Activated naive CD4-positive, alpha-beta T cell treated with anti-CD3 and anti-CD28 coated beads for 36 hours (primary cell): Measurements from ENCODE around the gene SLC44A1. TPM values are rescaled to one million over a fixed set of nuclear protein-coding genes. Genes with fewer than 3 reads are reported as not detected.

Experiments
- CTCF ChIA-PET: fragments of 350-600 bp; sonication (Branson Sonifier 250); formaldehyde crosslinking; loops from one replicate; lab custom pipeline; 2021; ENCODE audit warnings: antibody characterized with exemption; lab: Charles Lee
- DNase-seq: peaks from one replicate; pipeline ENCODE4 v3.0.0-alpha.2; 2020
- H3K27ac Mint-ChIP-seq: one replicate; pipeline ENCODE4 v1.8.0; 2021; ENCODE audit warnings: mild to moderate bottlenecking, mixed read lengths
- H3K27me3 Mint-ChIP-seq: one replicate; pipeline ENCODE4 v1.8.0; 2021; ENCODE audit warnings: low read depth, mixed read lengths
- H3K36me3 Mint-ChIP-seq: one replicate; pipeline ENCODE4 v1.8.0; 2021; ENCODE audit warnings: low read depth, mixed read lengths
- H3K4me1 Mint-ChIP-seq: one replicate; pipeline ENCODE4 v1.8.0; 2021; ENCODE audit warnings: low read depth, mixed read lengths
- H3K4me3 Mint-ChIP-seq: one replicate; pipeline ENCODE4 v1.8.0; 2021; ENCODE audit warnings: mild to moderate bottlenecking, moderate library complexity, mixed read lengths
- H3K9me3 Mint-ChIP-seq: one replicate; pipeline ENCODE4 v1.8.0; 2021; ENCODE audit warnings: mixed read lengths
- intact Hi-C: fragments of 100-400 bp; cut with micrococcal nuclease; formaldehyde crosslinking; loops from one replicate; pipeline ENCODE4 v1.15.1; 2023
- total RNA-seq, 2 experiments: library from RNA; stranded (reverse); gene quantifications; one replicate each; pipeline ENCODE4 v1.2.3, GENCODE V29; 2021

SLC44A1 gene
- total RNA-seq, 2 experiments from 2014 or later, result 17.6 to 18.6 TPM

GRCh38 chr9:105447814-105448812, 203.7 kb downstream of the SLC44A1 start, which contains the start of gene FSD1L:
TSS of gene FSD1L (plus strand) at chr9:105448034. CDS start at chr9:105448221, 187 bp downstream.
- Mint-ChIP-seq H3K4me3 (peak within 1 kb of the TSS; percentile 79), H3K27me3 (no peaks in the 10 kb centered on the region), H3K9me3 (no peaks in the 10 kb centered on the region), H3K4me1 (peaks cover 10% of the 10 kb centered on the region), H3K36me3 (no peaks in the 10 kb centered on the region), H3K27ac (no peak within 1 kb of the TSS)
- peak; percentile 87 for DNase-seq
- CTCF ChIA-PET, result no interaction called here
- intact Hi-C loops, result loop anchor here (1.0 to 5.0 kb wide), 6 partner anchors 94 to 434 kb away; partner anchors contain the start of genes FKTN, SLC44A1 and TMEM38B

GRCh38 chr9:105449081-105449480, 204.6 kb downstream of the SLC44A1 start:
- H3K4me3 Mint-ChIP-seq, result peak overlapping the region; percentile 79
- no peak for DNase-seq
- intact Hi-C loops, result loop anchor here (5.0 kb wide), 3 partner anchors 93 to 433 kb away; no protein-coding TSS in a partner anchor
- no peaks in the 10 kb centered on the region for H3K36me3 Mint-ChIP-seq
- CTCF ChIA-PET, result no interaction called here
- H3K27ac Mint-ChIP-seq, result no peak overlapping the region
- peaks cover 10% of the 10 kb centered on the region for H3K4me1 Mint-ChIP-seq
- no peaks in the 10 kb centered on the region for H3K9me3 Mint-ChIP-seq
- H3K27me3 Mint-ChIP-seq, result no peaks in the 10 kb centered on the region

DNA sequence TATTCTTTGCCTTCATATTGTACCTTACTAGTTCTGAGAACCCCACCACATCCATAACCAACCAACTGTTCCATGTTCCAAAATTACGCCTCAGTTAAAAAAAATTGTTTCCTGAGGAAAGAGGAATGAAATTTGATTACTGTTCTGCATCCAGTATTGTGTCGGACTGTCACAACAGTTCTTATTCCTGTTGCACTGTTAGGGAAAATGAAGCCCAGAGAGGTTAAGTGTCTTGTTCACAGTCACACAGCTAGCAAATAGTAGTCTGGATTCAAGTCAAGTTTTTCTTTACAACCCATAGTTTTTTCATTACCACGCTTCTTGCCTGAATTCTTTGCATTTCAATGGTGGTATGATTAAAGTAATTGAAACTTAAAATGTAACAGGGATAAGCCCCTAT, 207.7 kb downstream of the SLC44A1 start:
- peaks cover 10% of the 10 kb centered on the region for H3K4me1 Mint-ChIP-seq
- no peak overlapping the region for H3K27ac Mint-ChIP-seq
- intact Hi-C loops, result no loop called here

DNA sequence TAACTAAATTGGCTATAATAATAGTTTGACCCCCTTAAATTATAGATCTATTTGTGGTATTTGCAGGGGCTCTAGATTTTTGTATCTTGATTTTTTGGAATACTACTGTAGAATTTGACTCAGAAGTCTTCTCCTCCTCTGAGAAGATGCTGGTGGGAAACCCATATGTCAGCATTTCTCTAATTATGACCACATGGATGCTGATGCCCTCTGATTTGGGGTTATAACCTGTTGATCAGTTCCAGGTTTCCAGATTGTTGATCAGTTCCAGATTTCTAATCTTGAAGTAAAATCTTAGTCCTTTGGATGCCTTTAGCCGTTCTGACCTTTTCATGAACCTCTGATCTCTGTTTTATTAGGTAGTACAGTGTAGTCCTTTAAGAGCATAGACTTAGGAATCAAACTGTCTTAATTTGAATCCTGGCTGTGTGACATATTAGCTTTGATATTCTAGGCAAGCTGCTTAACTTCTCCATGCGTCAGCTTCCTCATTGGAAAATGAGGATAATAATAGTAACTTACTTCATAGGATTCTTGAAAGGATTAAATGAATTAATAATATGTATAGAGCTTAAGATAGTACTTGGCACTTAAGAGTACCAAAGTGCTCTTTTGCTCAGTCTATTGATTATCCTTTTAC, 211.5 kb downstream of the SLC44A1 start:
- peaks cover 5% of the 10 kb centered on the region for H3K9me3 Mint-ChIP-seq

More for the DNA sequence above, 207.7 kb downstream of the SLC44A1 start:
- Mint-ChIP-seq H3K4me3 (no peak overlapping the region), H3K9me3 (no peaks in the 10 kb centered on the region), H3K27me3 (no peaks in the 10 kb centered on the region), H3K36me3 (no peaks in the 10 kb centered on the region)
- CTCF ChIA-PET, result no interaction called here
- no peak for DNase-seq

DNA sequence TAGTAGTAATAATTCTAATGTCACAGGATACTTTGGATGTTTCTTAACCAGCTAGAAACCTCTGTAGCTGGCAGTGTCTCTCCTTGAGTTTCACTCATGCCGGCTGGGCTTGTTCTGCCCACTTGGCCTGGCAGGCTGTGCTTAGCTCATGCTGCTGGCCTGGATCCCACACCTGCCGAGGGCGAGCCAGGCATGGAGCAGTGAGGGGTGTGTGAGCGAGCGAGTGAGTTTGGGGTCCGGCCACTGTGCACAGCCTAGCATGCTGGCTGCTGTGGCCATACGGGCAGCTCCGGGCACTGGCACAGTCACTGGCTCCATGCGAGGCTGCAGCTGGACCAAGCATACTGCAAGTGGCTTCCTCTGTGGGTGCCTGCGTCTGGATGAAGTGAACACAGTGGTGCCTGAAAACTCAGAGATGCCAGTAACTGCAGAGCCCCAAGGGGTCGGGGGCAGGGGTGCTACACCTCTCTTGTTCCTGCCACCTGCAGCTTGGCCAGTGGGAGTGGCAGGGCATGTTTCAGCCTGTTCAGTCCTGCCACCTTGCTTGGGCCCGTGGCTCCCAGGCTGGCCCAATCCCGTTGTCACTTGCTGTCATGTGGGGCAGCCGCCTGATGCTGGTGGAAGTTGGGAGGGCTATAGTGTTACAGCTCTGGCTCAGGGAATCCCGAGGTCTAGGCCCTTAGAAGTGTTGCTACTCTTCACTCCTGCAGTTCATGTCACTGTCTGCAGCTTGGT, 213.3 kb downstream of the SLC44A1 start:
- no peak overlapping the region for H3K27ac Mint-ChIP-seq
- intact Hi-C loops, result no loop called here
- peaks cover 2% of the 10 kb centered on the region for H3K27me3 Mint-ChIP-seq
- no peak overlapping the region for H3K4me3 Mint-ChIP-seq
- no peaks in the 10 kb centered on the region for H3K4me1 Mint-ChIP-seq
- CTCF ChIA-PET, result no interaction called here
- DNase-seq, result no peak
- peaks cover 4% of the 10 kb centered on the region for H3K36me3 Mint-ChIP-seq
- H3K9me3 Mint-ChIP-seq, result peaks cover 5% of the 10 kb centered on the region

More for the DNA sequence above, 211.5 kb downstream of the SLC44A1 start:
- no peak overlapping the region for H3K4me3 Mint-ChIP-seq
- intact Hi-C loops, result no loop called here
- CTCF ChIA-PET, result no interaction called here
- H3K27ac Mint-ChIP-seq, result no peak overlapping the region
- no peaks in the 10 kb centered on the region for H3K4me1 Mint-ChIP-seq
- DNase-seq, result no peak
- H3K27me3 Mint-ChIP-seq, result peaks cover 2% of the 10 kb centered on the region
- H3K36me3 Mint-ChIP-seq, result peaks cover 4% of the 10 kb centered on the region

GRCh38 chr9:105458404-105458803, 214.0 kb downstream of the SLC44A1 start:
- Mint-ChIP-seq H3K9me3 (peaks cover 5% of the 10 kb centered on the region), H3K36me3 (peaks cover 4% of the 10 kb centered on the region), H3K27me3 (peaks cover 2% of the 10 kb centered on the region), H3K4me3 (no peak overlapping the region), H3K27ac (no peak overlapping the region), H3K4me1 (no peaks in the 10 kb centered on the region)
- CTCF ChIA-PET, result no interaction called here
- intact Hi-C loops, result no loop called here
- DNase-seq, result no peak

- Mint-ChIP-seq H3K27ac (no peak overlapping the region), H3K4me1 (no peaks in the 10 kb centered on the region), H3K27me3 (peaks cover 2% of the 10 kb centered on the region), H3K9me3 (peaks cover 5% of the 10 kb centered on the region), H3K4me3 (no peak overlapping the region), H3K36me3 (peaks cover 4% of the 10 kb centered on the region)
- intact Hi-C loops, result no loop called here
- DNase-seq, result no peak
- CTCF ChIA-PET, result no interaction called here
These were observed 214.9 kb downstream of the SLC44A1 start for GRCh38 chr9:105459336-105459735.

DNA sequence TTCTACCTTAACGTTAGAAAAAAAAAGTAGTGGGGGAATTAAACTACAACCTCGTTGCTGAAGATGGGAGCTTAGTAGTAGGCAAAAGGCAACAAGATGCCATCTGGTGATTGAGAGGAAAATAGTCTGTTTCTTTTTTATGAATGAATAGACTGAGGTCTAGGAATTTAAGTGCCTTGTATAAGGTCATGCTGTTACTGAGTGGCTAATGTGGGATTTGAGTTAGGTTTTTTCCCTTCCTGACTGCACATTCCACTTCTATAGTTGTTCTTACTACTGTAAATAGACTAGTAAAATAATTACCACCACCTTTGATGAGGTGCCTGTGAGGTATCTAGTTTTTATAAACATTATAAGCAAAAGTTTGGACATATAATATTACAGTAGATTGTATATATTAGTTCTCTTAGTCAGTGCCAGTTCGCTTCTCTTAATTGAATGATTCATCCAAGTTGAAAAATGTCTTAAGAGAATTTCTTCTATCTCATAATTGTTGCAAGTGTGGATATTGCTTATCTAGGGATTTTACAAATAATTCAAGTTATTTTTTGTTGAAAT, 222.5 kb downstream of the SLC44A1 start:
- H3K36me3 Mint-ChIP-seq, result peaks cover 3% of the 10 kb centered on the region
- H3K27ac Mint-ChIP-seq, result no peak overlapping the region
- H3K4me1 Mint-ChIP-seq, result no peaks in the 10 kb centered on the region
- CTCF ChIA-PET, result interaction anchor here (0.6 kb wide), 1 partner anchor 21 kb away, joined by 3 read pairs; no protein-coding TSS in a partner anchor
- H3K4me3 Mint-ChIP-seq, result no peak overlapping the region
- H3K9me3 Mint-ChIP-seq, result no peaks in the 10 kb centered on the region
- intact Hi-C loops, result no loop called here
- DNase-seq, result no peak
- H3K27me3 Mint-ChIP-seq, result no peaks in the 10 kb centered on the region

- Mint-ChIP-seq H3K4me3 (no peak overlapping the region), H3K36me3 (peaks cover 3% of the 10 kb centered on the region), H3K27ac (no peak overlapping the region), H3K4me1 (no peaks in the 10 kb centered on the region), H3K9me3 (no peaks in the 10 kb centered on the region), H3K27me3 (no peaks in the 10 kb centered on the region)
- intact Hi-C loops, result no loop called here
- no peak for DNase-seq
- CTCF ChIA-PET, result no interaction called here
These were observed 224.4 kb downstream of the SLC44A1 start for GRCh38 chr9:105468875-105469274.

GRCh38 chr9:105473221-105473620, 228.8 kb downstream of the SLC44A1 start:
- CTCF ChIA-PET, result no interaction called here

GRCh38 chr9:105475302-105475701, 230.9 kb downstream of the SLC44A1 start:
- Mint-ChIP-seq H3K4me3 (no peak overlapping the region), H3K9me3 (no peaks in the 10 kb centered on the region), H3K36me3 (no peaks in the 10 kb centered on the region), H3K27ac (no peak overlapping the region), H3K27me3 (no peaks in the 10 kb centered on the region), H3K4me1 (no peaks in the 10 kb centered on the region)
- CTCF ChIA-PET, result no interaction called here
- DNase-seq, result no peak
- intact Hi-C loops, result no loop called here

More at GRCh38 chr9:105473221-105473620, 228.8 kb downstream of the SLC44A1 start:
- Mint-ChIP-seq H3K27ac (no peak overlapping the region), H3K4me1 (no peaks in the 10 kb centered on the region), H3K36me3 (no peaks in the 10 kb centered on the region), H3K9me3 (no peaks in the 10 kb centered on the region), H3K4me3 (no peak overlapping the region), H3K27me3 (no peaks in the 10 kb centered on the region)
- intact Hi-C loops, result no loop called here
- DNase-seq, result no peak

DNA sequence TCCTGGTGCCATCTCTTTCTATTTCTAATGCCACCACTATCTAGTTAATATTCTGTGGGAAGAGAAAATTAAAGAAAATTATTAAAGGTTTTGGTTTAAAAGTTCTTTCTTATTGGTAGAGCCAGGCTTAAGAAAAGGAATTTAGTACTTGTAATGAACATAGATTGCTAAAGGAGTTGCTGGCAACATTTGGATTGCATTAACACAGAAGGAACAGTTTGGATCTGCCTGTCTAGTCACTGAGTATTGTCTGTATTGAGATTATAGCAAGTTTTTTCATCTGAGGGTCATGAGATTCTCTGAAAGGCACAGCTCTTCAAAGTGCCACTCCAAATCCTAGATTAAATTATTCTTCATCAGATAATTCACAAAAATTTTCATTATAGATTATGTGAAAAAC, 235.4 kb downstream of the SLC44A1 start:
- Mint-ChIP-seq H3K9me3 (no peaks in the 10 kb centered on the region), H3K27me3 (no peaks in the 10 kb centered on the region), H3K36me3 (no peaks in the 10 kb centered on the region), H3K4me1 (no peaks in the 10 kb centered on the region), H3K4me3 (no peak overlapping the region), H3K27ac (no peak overlapping the region)
- DNase-seq, result no peak
- intact Hi-C loops, result no loop called here
- CTCF ChIA-PET, result no interaction called here
